GM18517 (cell line): Measurements from ENCODE around the gene LITAF.
"Not testable (repeated sequence)": the region's sequence is repeated elsewhere in the genome, so short reads cannot be mapped to it uniquely, and the experiment has no call there.

Experiments used
- ATAC-seq: cut with Tn5 transposase; IDR thresholded peaks from one replicate; pipeline ENCODE4 v1.9.1; 2021; ENCODE audit warnings: mild to moderate bottlenecking, moderate library complexity; ENCODE audit not compliant: unreplicated experiment

Gene LITAF

GRCh38 chr16:11524098-11524760 is 62.5 kb downstream of the LITAF start:
- no peak for ATAC-seq

GRCh38 chr16:11521055-11521454 is 65.7 kb downstream of the LITAF start:
- ATAC-seq, result no peak

- no peak for ATAC-seq
These were observed 66.3 kb downstream of the LITAF start for GRCh38 chr16:11520442-11520841.

GRCh38 chr16:11517961-11518360 is 68.8 kb downstream of the LITAF start:
- no peak for ATAC-seq

- no peak for ATAC-seq
These were observed 70.9 kb downstream of the LITAF start for GRCh38 chr16:11515540-11516430.

- no peak for ATAC-seq
These were observed 72.4 kb downstream of the LITAF start for GRCh38 chr16:11514283-11514682.

GRCh38 chr16:11513366-11513765 is 73.4 kb downstream of the LITAF start:
- not testable (repeated sequence) for ATAC-seq

- ATAC-seq, result no peak
These were observed 74.9 kb downstream of the LITAF start for GRCh38 chr16:11511801-11512200.

GRCh38 chr16:11511328-11511727 is 75.4 kb downstream of the LITAF start:
- no peak for ATAC-seq

- ATAC-seq, result no peak
These were observed 76.3 kb downstream of the LITAF start for GRCh38 chr16:11510178-11510973.

- no peak for ATAC-seq
These were observed 78.7 kb downstream of the LITAF start for GRCh38 chr16:11507991-11508390.

- ATAC-seq, result no peak
These were observed 79.4 kb downstream of the LITAF start for GRCh38 chr16:11507350-11507749.

- ATAC-seq, result no peak
These were observed 79.9 kb downstream of the LITAF start for GRCh38 chr16:11506741-11507305.

GRCh38 chr16:11504261-11504660 is 82.5 kb downstream of the LITAF start:
- ATAC-seq, result not testable (repeated sequence)

GRCh38 chr16:11503566-11503965 is 83.2 kb downstream of the LITAF start:
- ATAC-seq, result no peak

GRCh38 chr16:11502239-11502638 is 84.5 kb downstream of the LITAF start:
- ATAC-seq, result no peak

- ATAC-seq, result no peak
These were observed 85.1 kb downstream of the LITAF start for GRCh38 chr16:11501632-11502031.

- no peak for ATAC-seq
These were observed 85.9 kb downstream of the LITAF start for GRCh38 chr16:11500700-11501346.

- no peak for ATAC-seq
These were observed 87.2 kb downstream of the LITAF start for GRCh38 chr16:11499295-11500089.

- no peak for ATAC-seq
These were observed 88.0 kb downstream of the LITAF start for GRCh38 chr16:11498683-11499082.
